Measurements from ENCODE around the gene TMEM131.

TMEM131 gene

GRCh38 chr2:97788986-97789644 is 206.6 kb downstream of the TMEM131 start:
- TF ChIP-seq CTCF (IDR thresholded peaks at IDR 0.05; ENCODE audit: low read depth, low read length): no peak
- no peak for DNase-seq
- Histone ChIP-seq H3K36me3 (peaks cover 13% of the 10 kb centered on the region), H3K4me3 (ENCODE audit: low read depth, low read length) (no peak overlapping the region), H3K27me3 (ENCODE audit: insufficient read depth, low read depth, severe bottlenecking) (no peaks in the 10 kb centered on the region), H3K27ac (no peak overlapping the region), H3K9me3 (ENCODE audit: severe bottlenecking) (no peaks in the 10 kb centered on the region)

GRCh38 chr2:97785818-97786217 is 209.9 kb downstream of the TMEM131 start:
- no peak for TF ChIP-seq CTCF (IDR thresholded peaks at IDR 0.05; ENCODE audit: low read depth, low read length)
- Histone ChIP-seq H3K4me3 (ENCODE audit: low read depth, low read length) (no peak overlapping the region), H3K36me3 (peaks cover 4% of the 10 kb centered on the region; the same call in 1 of the 2 replicates), H3K9me3 (ENCODE audit: severe bottlenecking) (no peaks in the 10 kb centered on the region), H3K27ac (no peak overlapping the region), H3K27me3 (ENCODE audit: insufficient read depth, low read depth, severe bottlenecking) (no peaks in the 10 kb centered on the region)
- DNase-seq: no peak

GRCh38 chr2:97784953-97785352 is 210.8 kb downstream of the TMEM131 start:
- Histone ChIP-seq H3K27me3 (ENCODE audit: insufficient read depth, low read depth, severe bottlenecking) (no peaks in the 10 kb centered on the region), H3K27ac (no peak overlapping the region), H3K36me3 (peaks cover 4% of the 10 kb centered on the region; the same call in 1 of the 2 replicates), H3K4me3 (ENCODE audit: low read depth, low read length) (no peak overlapping the region), H3K9me3 (ENCODE audit: severe bottlenecking) (no peaks in the 10 kb centered on the region)
- DNase-seq: no peak
- TF ChIP-seq CTCF (IDR thresholded peaks at IDR 0.05; ENCODE audit: low read depth, low read length): no peak

GRCh38 chr2:97781981-97782380 is 213.8 kb downstream of the TMEM131 start:
- no peak for DNase-seq
- Histone ChIP-seq H3K4me3 (ENCODE audit: low read depth, low read length) (no peak overlapping the region), H3K36me3 (no peaks in the 10 kb centered on the region), H3K9me3 (ENCODE audit: severe bottlenecking) (no peaks in the 10 kb centered on the region), H3K27ac (no peak overlapping the region), H3K27me3 (ENCODE audit: insufficient read depth, low read depth, severe bottlenecking) (no peaks in the 10 kb centered on the region)
- TF ChIP-seq CTCF (IDR thresholded peaks at IDR 0.05; ENCODE audit: low read depth, low read length): no peak

GRCh38 chr2:97779141-97779540 is 216.6 kb downstream of the TMEM131 start:
- TF ChIP-seq CTCF (IDR thresholded peaks at IDR 0.05; ENCODE audit: low read depth, low read length): no peak

GRCh38 chr2:97775074-97775473 is 220.7 kb downstream of the TMEM131 start:
- Histone ChIP-seq H3K36me3 (peaks cover 6% of the 10 kb centered on the region; the same call in 1 of the 2 replicates), H3K27ac (no peak overlapping the region), H3K9me3 (ENCODE audit: severe bottlenecking) (no peaks in the 10 kb centered on the region), H3K27me3 (ENCODE audit: insufficient read depth, low read depth, severe bottlenecking) (no peaks in the 10 kb centered on the region), H3K4me3 (ENCODE audit: low read depth, low read length) (no peak overlapping the region)
- TF ChIP-seq CTCF (IDR thresholded peaks at IDR 0.05; ENCODE audit: low read depth, low read length): no peak
- DNase-seq: no peak

More at GRCh38 chr2:97779141-97779540, 216.6 kb downstream of the TMEM131 start:
- DNase-seq: no peak
- Histone ChIP-seq H3K9me3 (ENCODE audit: severe bottlenecking) (no peaks in the 10 kb centered on the region), H3K27ac (no peak overlapping the region), H3K27me3 (ENCODE audit: insufficient read depth, low read depth, severe bottlenecking) (no peaks in the 10 kb centered on the region), H3K36me3 (peaks cover 2% of the 10 kb centered on the region; the same call in 1 of the 2 replicates), H3K4me3 (ENCODE audit: low read depth, low read length) (no peak overlapping the region)
